Smooth muscle cell (in vitro differentiated cells): ENCODE data around the gene GZMM. TPM values are rescaled to one million over a fixed set of nuclear protein-coding genes. Genes with fewer than 3 reads are reported as not detected.

Experiments used
- DNase-seq: peaks from one replicate; lab custom pipeline; 2025; ENCODE audit not compliant: unreplicated experiment; lab: John Stamatoyannopoulos, UW
- H2AFZ ChIP-seq: fragments of 200-600 bp; sonication (generic); 2 replicates; pipeline ENCODE4 v1.6.0; 2016; ENCODE audit warnings: antibody characterized with exemption, low read depth, mild to moderate bottlenecking
- H3F3A ChIP-seq: fragments of 200-600 bp; sonication (generic); 2 replicates; pipeline ENCODE4 v1.6.0; 2017; ENCODE audit warnings: antibody characterized with exemption, low read depth
- H3K27ac ChIP-seq: fragments of 200-600 bp; sonication (generic); 2 replicates; pipeline ENCODE4 v1.5.1; 2016; ENCODE audit warnings: low read depth, mild to moderate bottlenecking
- H3K27me3 ChIP-seq: fragments of 200-600 bp; sonication (generic); 2 replicates; pipeline ENCODE4 v1.6.1; 2016; ENCODE audit warnings: low read depth, mild to moderate bottlenecking
- H3K36me3 ChIP-seq: fragments of 200-600 bp; sonication (generic); 2 replicates; pipeline ENCODE4 v1.5.1; 2016; ENCODE audit warnings: low read depth
- H3K4me1 ChIP-seq: fragments of 200-600 bp; sonication (generic); 2 replicates; pipeline ENCODE4 v1.5.1; 2016; ENCODE audit warnings: low read depth
- H3K4me2 ChIP-seq: fragments of 200-600 bp; sonication (generic); 2 replicates; pipeline ENCODE4 v1.6.0; 2016; ENCODE audit warnings: mild to moderate bottlenecking
- H3K4me3 ChIP-seq: fragments of 200-600 bp; sonication (generic); 2 replicates; pipeline ENCODE4 v1.5.1; 2016; ENCODE audit warnings: mild to moderate bottlenecking
- H3K79me2 ChIP-seq: fragments of 200-600 bp; sonication (generic); 2 replicates; pipeline ENCODE4 v1.6.0; 2016; ENCODE audit warnings: low read depth, mild to moderate bottlenecking
- H3K9ac ChIP-seq: fragments of 200-600 bp; sonication (generic); 2 replicates; pipeline ENCODE4 v1.6.0; 2016; ENCODE audit warnings: low read depth
- H3K9me3 ChIP-seq: fragments of 200-600 bp; sonication (generic); replicated peaks from 2 replicates; pipeline ENCODE4 v1.5.1; 2016; ENCODE audit warnings: low read depth
- H4K20me1 ChIP-seq: fragments of 200-600 bp; sonication (generic); 2 replicates; pipeline ENCODE4 v1.6.0; 2016; ENCODE audit warnings: low read depth
- WGBS: methylation state at CpG from one replicate; pipeline ENCODE4 v1.1.7; 2016; ENCODE audit warnings: low lambda C conversion rate; 5-methylcytosine and 5-hydroxymethylcytosine counted together
- polyA plus RNA-seq: library from polyadenylated mRNA; unstranded; fragments of >200 nt; fragmentation: Nextera tagmentation; extraction: Ambion mirVana; gene quantifications from 2 replicates; pipeline ENCODE4 v1.2.1, GENCODE V29; 2016
- total RNA-seq: library from RNA; depleted of rRNA; stranded (reverse); fragments of >200 nt; gene quantifications from 2 replicates; pipeline ENCODE4 v1.2.3, GENCODE V29; 2014
- TF ChIP-seq, protein P1 (sequence below): fragments of 200-600 bp; sonication (generic); IDR thresholded peaks from 2 replicates; pipeline ENCODE4 v1.5.1; 2017; ENCODE audit warnings: borderline replicate concordance, mild to moderate bottlenecking, antibody characterized with exemption; ENCODE audit not compliant: insufficient read depth, poor library complexity, severe bottlenecking

GZMM gene
- total and polyA plus RNA-seq, 2 experiments from 2014 or later, result 0.23 TPM; not detected in 1

DNA sequence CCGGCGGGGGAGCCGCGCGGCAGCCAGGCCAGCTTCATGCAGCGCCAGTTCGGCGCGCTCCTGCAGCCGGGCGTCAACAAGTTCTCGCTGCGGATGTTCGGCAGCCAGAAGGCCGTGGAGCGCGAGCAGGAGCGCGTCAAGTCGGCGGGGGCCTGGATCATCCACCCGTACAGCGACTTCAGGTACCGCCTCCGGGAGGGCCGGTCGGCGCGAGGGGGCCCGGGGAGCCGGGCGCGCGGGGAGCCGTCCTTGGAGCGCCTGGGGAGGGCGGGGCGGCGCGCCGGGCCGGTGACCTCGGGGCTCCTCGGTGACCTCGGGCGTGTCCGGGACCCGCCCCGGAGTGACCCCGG, 46.5 kb downstream of the GZMM start:
- 8% methylated on average over 47 of the region's 50 CpGs for WGBS
- no peaks in the 10 kb centered on the region for H3K79me2 ChIP-seq
- no peaks in the 10 kb centered on the region for H3F3A ChIP-seq
- peaks cover 31% of the 10 kb centered on the region for H3K27me3 ChIP-seq
- H3K9me3 ChIP-seq, result no peaks in the 10 kb centered on the region
- H3K36me3 ChIP-seq, result no peaks in the 10 kb centered on the region
- peak overlapping the region; percentile 29 for H3K4me3 ChIP-seq
- no peak overlapping the region for H3K27ac ChIP-seq
- TF ChIP-seq, protein P1, sequence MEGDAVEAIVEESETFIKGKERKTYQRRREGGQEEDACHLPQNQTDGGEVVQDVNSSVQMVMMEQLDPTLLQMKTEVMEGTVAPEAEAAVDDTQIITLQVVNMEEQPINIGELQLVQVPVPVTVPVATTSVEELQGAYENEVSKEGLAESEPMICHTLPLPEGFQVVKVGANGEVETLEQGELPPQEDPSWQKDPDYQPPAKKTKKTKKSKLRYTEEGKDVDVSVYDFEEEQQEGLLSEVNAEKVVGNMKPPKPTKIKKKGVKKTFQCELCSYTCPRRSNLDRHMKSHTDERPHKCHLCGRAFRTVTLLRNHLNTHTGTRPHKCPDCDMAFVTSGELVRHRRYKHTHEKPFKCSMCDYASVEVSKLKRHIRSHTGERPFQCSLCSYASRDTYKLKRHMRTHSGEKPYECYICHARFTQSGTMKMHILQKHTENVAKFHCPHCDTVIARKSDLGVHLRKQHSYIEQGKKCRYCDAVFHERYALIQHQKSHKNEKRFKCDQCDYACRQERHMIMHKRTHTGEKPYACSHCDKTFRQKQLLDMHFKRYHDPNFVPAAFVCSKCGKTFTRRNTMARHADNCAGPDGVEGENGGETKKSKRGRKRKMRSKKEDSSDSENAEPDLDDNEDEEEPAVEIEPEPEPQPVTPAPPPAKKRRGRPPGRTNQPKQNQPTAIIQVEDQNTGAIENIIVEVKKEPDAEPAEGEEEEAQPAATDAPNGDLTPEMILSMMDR, result no peak
- no peak overlapping the region for H3K9ac ChIP-seq
- no peak for DNase-seq
- H3K4me2 ChIP-seq, result peak overlapping the region; percentile 80
- peaks cover 3% of the 10 kb centered on the region for H3K4me1 ChIP-seq
- peaks cover 22% of the 10 kb centered on the region for H4K20me1 ChIP-seq
- H2AFZ ChIP-seq, result no peak overlapping the region

DNA sequence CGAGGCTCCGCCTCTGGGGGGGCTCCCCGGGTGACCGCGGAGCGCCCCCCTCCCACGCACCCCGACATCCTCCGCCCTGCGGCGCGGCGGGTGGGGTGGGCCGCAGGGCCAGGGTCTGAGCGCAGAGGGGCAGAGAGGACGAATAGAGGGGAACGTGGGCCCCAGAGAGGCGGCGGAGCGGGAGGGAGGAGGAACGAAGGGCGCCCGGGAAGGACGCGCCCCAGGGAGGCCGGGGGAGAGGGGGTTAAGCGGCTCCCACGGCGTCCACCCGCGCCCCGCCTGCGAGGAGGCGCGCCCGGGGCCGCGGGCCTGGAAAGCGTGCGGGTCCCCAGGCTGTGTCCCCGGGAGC, 46.9 kb downstream of the GZMM start:
- peak overlapping the region; percentile 80 for H3K4me2 ChIP-seq
- no peaks in the 10 kb centered on the region for H3K79me2 ChIP-seq
- peaks cover 22% of the 10 kb centered on the region for H4K20me1 ChIP-seq
- TF ChIP-seq, protein P1, result no peak
- H3K36me3 ChIP-seq, result no peaks in the 10 kb centered on the region
- no peak overlapping the region for H3K9ac ChIP-seq
- DNase-seq, result no peak
- no peak overlapping the region for H3K27ac ChIP-seq
- H3K4me3 ChIP-seq, result no peak overlapping the region
- WGBS, result 21% methylated on average over 17 of the region's 41 CpGs
- no peaks in the 10 kb centered on the region for H3F3A ChIP-seq
- no peak overlapping the region for H2AFZ ChIP-seq
- H3K9me3 ChIP-seq, result no peaks in the 10 kb centered on the region
- peaks cover 4% of the 10 kb centered on the region for H3K4me1 ChIP-seq
- H3K27me3 ChIP-seq, result peaks cover 31% of the 10 kb centered on the region

DNA sequence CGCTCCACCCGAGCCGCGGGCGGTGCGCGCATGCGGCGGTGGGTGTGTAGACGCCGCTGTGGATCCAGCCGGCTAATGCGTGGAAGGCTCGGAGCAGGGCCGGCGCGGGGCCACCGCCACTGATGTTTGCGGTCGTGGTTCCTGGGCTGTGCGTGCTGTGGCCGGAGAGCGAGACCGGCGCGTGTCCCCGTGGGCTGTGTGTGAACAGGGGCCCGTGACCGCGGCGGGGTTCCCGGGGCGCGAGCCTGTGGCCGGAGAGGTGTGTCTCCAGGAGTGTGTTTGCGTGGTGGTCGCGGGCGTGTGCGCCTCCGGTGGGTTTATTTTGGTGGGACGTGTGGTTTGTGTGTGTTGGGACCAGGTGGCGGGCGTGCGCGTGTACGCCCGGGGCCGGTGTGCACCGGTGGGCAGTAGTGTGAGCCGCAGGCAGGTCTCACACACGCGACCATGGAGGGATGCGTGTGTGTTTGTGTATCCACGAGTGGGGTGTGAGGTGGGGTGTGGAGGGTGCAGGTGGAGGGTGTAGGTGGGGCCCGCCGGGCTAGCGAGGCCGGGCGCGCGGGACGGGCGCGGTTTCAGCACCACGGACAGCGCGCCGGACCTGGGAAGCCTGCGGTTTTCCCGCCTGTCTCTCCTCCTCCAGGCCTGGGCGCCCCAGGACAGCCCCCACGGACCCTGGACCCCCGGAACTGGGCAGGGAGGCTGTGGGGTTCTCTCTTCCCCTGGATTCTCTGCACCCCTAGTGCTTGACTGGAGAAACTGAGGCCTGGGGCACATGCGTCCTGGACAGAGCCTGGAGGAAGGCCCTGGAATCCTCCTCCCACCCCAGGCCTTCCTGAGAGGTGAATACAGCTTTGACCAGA, 47.5 kb downstream of the GZMM start:
- no peak overlapping the region for H3K4me3 ChIP-seq
- 46% methylated on average over 65 of the region's 75 CpGs for WGBS
- no peak overlapping the region for H3K9ac ChIP-seq
- H3K9me3 ChIP-seq, result no peaks in the 10 kb centered on the region
- H3K4me2 ChIP-seq, result no peak overlapping the region
- H3K36me3 ChIP-seq, result no peaks in the 10 kb centered on the region
- no peak overlapping the region for H2AFZ ChIP-seq
- no peak overlapping the region for H3K27ac ChIP-seq
- H3K27me3 ChIP-seq, result peaks cover 31% of the 10 kb centered on the region
- H4K20me1 ChIP-seq, result peaks cover 22% of the 10 kb centered on the region
- H3F3A ChIP-seq, result no peaks in the 10 kb centered on the region
- TF ChIP-seq, protein P1, result no peak
- H3K4me1 ChIP-seq, result peaks cover 4% of the 10 kb centered on the region
- H3K79me2 ChIP-seq, result no peaks in the 10 kb centered on the region
- DNase-seq, result no peak

DNA sequence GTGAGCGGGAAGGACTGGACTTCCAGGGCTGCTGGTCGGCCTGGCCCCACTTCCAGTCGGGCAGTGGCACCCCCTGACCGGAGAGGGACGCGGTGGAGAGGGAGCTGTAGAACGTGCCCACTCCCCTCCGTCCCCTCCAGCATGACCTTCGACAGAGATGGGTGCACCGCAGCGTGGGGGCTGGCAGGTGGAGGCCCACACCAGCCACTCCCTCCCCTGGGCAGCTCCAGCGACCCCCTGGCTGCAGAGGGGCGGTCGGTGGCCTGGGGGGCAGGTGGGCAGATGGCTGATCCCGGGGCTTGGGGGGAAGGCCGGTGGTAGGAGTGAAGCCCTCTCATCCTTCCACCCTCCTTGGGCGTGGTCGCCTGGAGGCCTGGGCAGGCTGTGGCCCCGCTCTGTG, 48.2 kb downstream of the GZMM start:
- H3K27ac ChIP-seq, result no peak overlapping the region
- DNase-seq, result no peak
- H2AFZ ChIP-seq, result no peak overlapping the region
- H3K36me3 ChIP-seq, result no peaks in the 10 kb centered on the region
- H3K9me3 ChIP-seq, result no peaks in the 10 kb centered on the region
- no peak overlapping the region for H3K9ac ChIP-seq
- TF ChIP-seq, protein P1, result no peak
- no peak overlapping the region for H3K4me2 ChIP-seq
- no peaks in the 10 kb centered on the region for H3F3A ChIP-seq
- H3K4me1 ChIP-seq, result peaks cover 4% of the 10 kb centered on the region
- no peak overlapping the region for H3K4me3 ChIP-seq
- H4K20me1 ChIP-seq, result peaks cover 22% of the 10 kb centered on the region
- no peaks in the 10 kb centered on the region for H3K79me2 ChIP-seq
- 90% methylated on average over 15 of the region's 19 CpGs for WGBS
- H3K27me3 ChIP-seq, result peaks cover 31% of the 10 kb centered on the region
